GM19351 (cell line): ENCODE data around the gene EVX2.

Experiments used
- ATAC-seq: cut with Tn5 transposase; IDR thresholded peaks from one replicate; pipeline ENCODE4 v1.9.1; 2021; ENCODE audit warnings: mild to moderate bottlenecking, moderate library complexity; ENCODE audit not compliant: unreplicated experiment

The EVX2 gene

GRCh38 chr2:176122052-176122682, 38.4 kb upstream of the EVX2 start:
- ATAC-seq, result no peak

GRCh38 chr2:176121190-176122051, 37.7 kb upstream of the EVX2 start:
- no peak for ATAC-seq

DNA sequence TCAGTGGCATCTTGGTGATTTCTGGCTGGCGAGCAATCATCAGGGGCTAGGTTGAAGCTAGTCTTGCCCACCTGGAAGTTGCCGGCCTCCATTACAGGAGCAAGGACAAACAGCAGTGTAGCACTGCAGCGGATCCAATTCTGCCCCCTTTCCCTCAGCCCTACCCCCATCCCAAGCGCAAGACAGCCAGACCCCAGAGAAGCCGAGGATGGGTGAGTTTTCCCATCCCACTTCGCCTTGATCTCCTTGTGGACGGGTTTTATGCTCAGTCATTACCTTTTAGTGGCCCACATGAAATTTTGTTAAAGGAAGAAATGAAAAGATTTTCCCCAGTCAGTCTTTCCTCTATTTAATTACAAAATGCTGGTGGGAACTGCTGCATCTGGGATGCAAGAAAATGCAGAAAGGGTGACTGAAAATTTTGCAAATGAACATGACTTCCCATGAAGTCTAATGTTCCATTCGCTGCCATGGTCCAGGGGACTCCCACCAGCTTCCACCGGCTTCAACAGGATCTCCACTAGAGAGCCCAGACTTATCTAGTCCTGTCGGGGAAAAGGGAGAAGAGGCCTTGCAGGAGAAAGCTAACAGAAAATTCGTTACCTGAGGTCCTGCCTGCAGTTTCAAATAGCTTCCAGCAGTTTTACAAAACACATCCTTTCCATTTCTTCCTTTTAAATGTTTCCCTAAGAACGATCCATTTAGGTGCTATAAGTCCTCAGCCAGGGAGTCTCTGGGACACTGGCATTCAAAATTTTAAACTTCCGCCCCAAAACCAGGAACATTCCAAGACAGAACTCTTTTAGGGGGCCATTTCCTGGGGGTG, 36.8 kb upstream of the EVX2 start:
- no peak for ATAC-seq

DNA sequence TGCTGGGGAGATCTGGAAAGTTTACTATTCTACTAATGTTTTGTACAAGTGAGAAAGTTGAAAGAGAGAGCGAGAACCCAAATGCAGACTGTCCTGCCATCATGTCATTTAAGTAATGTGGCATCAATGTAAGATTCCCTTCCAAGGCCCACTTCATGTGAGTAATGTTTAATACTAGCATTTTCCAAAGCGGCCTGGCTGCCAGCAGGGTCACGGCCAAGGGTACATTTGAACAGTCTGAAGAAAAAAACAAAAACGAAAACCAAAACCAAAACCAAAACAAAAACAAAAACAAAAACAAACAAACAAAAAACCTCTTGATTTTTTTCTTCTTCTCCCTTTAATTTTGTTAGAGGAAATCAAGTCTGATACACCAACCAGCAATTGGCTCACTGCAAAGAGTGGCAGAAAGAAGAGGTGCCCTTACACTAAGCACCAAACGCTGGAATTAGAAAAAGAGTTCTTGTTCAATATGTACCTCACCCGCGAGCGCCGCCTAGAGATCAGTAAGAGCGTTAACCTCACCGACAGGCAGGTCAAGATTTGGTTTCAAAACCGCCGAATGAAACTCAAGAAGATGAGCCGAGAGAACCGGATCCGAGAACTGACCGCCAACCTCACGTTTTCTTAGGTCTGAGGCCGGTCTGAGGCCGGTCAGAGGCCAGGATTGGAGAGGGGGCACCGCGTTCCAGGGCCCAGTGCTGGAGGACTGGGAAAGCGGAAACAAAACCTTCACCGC, 35.0 kb upstream of the EVX2 start:
- ATAC-seq, result no peak

DNA sequence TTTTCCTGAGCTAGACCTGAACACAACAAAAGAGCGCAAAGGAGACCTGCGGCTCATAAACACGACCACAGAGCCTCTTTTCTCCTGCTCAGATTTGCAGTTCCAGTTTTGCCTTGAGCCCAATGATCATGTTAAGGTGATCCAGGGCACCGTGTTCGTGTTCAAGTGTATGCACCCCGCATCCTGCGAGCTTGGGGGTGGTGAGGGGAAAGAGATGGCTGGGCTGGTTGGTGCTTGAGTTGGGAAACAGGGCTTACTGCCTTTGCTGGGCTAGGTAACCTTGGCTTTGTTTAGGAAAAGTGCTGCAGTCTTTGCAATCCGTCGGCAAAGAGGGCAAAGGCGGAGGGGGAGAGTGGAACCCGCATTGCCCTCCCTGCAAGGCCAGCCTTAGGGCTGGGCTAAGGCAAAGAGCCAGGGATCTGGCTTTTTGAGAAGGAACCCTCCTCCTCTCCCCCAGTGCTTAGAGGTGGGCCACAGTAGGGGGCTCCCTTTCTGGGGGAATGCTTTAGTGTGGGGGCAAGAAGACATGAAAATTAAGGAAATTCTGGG, 34.1 kb upstream of the EVX2 start:
- no peak for ATAC-seq

GRCh38 chr2:176117162-176117822, 33.5 kb upstream of the EVX2 start:
- ATAC-seq, result no peak

- no peak for ATAC-seq
Observed at GRCh38 chr2:176115883-176116813, 32.4 kb upstream of the EVX2 start, which contains the start of gene HOXD10. TSS of gene HOXD10 (plus strand) at chr2:176116778. CDS start at chr2:176116834, 56 bp downstream.

DNA sequence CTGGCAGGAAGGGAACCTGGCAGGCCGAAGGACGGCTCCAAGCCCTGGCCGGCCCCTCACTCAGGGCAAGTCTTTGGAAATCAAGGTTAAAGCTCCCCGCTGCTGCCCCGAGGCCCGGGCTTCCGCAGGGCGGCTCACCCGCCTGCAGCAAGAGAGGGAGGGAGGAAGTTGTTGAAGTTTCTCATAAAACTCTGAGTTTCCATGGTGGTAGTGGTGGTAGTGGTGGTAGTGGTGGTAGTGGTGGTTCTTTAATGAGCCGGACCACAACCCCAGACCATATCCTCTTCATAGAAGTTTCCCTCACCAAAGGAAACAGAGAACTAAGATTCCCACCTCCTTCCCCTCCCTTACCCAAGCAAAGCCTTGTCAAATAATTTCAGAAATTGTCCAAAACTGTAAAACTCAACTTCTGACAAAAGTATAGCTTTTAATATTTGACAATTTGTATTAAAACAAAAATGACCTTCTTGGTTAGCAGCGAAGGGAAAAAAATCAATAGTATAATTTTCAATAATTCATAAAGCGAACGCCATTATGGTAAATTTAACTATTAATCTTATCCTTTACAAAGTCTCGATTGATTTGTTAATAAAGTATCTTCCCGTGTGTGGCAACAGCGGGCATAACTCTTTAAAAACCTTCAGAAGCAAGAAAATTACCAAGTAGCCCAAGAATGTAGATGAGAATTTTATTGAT, 31.3 kb upstream of the EVX2 start:
- ATAC-seq, result no peak

DNA sequence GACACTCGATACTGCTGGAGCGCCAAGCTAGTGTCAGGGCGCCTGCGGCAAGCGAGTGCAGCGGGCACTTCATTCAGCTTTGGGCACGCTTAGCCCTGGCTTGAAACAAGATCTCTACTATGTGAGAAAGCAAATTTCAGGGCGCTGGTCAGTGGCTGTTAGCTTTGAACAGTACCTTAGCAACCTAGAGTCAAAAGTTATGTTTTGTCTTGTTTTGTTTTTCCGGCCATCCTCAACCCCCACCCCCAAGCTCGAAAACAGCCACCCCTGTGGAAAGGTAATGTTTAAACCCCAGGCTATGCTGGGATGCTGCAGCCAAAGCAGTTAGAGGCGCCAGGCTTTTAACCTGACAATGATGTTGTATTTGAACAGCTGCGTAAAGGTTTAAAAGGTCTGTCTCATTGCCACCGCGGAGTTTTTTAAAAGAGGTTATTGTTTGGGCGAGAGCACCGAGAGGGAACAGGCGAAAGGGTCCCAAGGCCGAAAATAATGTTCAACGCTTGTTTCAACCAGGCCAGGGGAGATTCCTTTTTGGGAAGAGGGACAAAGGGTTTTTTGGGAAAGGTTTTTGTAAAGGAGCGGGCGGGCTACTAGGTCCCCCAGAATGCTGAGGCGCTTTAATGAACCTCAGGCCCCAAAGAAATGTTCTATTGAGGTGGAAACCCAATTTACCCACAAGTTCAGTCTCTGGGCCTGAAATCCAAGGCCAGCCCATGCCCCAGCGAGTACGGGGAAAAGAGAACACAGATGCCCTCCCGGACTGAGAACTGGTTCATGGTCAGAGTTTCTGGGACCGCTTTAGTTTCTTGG, 30.6 kb upstream of the EVX2 start:
- ATAC-seq, result no peak

DNA sequence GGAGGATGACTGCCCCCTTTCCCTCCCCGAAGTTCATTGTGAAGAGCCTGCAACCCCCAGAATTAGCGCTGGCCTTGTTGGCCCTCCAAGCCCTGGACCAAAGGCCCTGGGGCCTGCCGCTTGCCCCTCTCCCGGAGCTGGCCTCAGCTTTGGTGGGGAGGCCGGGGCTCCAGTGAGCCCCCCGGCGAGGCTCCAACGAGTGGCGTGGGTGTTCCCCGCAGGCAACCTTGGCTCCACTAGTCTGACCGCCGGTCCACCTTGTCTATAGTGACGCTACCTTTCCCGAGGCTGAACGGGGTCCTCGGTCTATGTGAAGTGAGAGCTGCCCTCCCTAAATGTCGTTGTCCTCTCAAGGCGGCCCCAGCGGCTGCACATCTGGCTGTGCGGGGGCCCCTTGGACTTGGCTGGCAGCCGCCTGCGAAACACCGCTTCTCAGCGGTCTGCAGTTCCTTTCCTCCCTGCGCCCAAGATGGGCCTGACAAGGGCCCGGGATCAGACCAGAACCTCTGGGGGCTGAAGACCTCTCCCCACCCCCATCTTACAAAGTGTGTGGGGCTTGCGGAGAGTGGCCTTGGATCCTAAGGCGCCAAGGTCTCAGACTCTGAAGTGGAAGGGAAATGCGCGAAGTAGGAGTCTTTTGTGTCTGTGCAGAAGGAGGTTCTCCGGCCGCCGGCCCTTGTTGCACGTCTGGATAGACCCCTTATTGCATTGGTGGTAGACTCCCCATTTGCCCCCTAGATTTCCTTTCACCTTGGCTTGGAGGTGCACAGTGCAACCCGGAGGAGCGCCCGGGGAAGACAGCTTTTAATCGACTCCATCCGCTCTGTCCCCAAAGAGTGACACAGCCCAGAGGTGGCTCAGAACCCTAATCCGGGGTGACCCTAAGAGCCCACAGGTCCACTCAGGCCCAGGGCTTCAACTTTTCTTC, 28.9 kb upstream of the EVX2 start:
- ATAC-seq, result no peak

GRCh38 chr2:176111846-176112374, 28.1 kb upstream of the EVX2 start:
- ATAC-seq, result no peak

DNA sequence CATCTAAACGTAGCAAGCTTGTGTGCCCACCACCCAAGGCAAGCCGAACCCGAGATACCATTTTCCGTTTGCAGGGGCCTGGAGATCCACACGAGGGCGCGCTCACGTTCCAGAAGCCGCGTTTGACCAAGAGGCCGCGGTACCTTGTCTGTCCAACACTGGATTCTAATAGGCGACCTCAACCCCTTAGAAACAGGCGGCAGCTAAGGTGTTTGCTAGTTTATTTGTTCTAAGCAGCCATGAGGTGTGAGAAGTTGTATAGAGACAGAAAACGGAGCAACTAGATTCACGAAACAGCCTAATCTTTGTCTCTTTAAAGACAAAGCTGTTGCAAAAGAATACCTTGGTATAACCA, 27.5 kb upstream of the EVX2 start:
- ATAC-seq, result no peak

- ATAC-seq, result no peak
Observed at GRCh38 chr2:176110415-176111308, 26.9 kb upstream of the EVX2 start.

DNA sequence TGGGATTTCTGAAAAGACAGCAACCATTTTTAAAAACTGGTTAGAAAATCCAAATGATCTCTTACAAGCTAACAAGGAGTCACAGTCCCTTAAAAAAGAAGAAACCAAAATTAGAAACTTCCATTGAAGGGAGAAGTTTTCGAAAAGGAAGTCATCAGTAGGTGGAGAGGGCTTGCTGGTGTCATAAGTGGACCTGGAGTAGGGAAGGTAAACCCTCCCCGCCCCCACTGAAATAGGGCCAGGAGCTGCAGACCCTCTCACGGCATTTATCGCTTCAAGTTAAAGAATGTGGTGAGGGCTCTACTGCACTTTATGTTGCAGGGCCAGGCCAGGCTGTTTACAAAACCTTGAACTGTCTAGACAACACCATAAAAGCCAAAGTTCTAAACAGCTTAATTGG, 26.2 kb upstream of the EVX2 start:
- no peak for ATAC-seq

GRCh38 chr2:176109192-176109901, 25.6 kb upstream of the EVX2 start:
- no peak for ATAC-seq
